ENCODE measurements around the gene PVALEF. TPM values are rescaled to one million over a fixed set of nuclear protein-coding genes. Genes with fewer than 3 reads are reported as not detected.
A peak's percentile ranks its signal among the peaks of the same experiment; 100 is the strongest.

The PVALEF gene
- total RNA-seq, 1 experiment from 2014 or later: not detected

GRCh38 chr17:81183316-81183715, 18.0 kb downstream of the PVALEF start:
- DNase-seq (ENCODE audit: low read depth): no peak

DNA sequence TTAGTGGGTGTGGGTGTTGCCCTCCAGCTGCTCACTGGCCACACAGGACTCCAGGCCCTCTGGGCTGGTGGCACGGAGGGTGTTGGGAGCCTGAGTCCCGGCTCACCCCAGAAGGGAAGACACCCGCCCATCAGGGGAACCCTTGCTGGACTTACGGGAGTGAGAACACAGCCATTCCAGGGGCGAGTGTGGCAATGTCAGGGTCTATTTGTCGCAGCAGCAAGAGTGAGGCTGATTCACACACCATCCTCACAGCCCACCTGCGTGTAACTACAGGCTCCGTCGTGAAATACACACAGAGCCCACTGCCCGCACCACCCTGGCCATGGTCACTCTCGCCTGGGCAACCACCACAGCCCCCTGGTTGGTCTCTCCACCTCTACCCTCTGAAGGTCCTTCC, 18.5 kb downstream of the PVALEF start:
- DNase-seq (ENCODE audit: low read depth): no peak

DNA sequence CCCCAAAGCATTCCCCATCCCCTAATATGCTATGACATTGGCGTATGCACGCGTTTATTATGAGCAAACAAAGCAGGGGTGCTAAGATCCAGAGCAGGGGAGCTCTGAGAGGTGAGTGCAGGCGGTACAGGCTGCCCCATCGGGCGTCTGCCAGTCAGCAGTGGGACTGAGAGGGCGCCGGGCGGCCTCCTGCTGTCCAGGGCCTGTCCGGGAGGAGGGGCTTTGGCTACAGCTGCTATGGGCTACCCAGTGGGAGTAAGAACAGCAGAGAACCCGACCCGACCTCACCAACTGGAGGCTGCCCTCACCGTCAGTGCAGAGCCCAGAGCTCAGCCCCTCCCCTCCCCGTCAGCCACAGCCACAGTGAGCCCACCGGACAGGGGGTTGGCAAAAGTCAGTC, 19.2 kb downstream of the PVALEF start:
- no peak for DNase-seq (ENCODE audit: low read depth)

DNA sequence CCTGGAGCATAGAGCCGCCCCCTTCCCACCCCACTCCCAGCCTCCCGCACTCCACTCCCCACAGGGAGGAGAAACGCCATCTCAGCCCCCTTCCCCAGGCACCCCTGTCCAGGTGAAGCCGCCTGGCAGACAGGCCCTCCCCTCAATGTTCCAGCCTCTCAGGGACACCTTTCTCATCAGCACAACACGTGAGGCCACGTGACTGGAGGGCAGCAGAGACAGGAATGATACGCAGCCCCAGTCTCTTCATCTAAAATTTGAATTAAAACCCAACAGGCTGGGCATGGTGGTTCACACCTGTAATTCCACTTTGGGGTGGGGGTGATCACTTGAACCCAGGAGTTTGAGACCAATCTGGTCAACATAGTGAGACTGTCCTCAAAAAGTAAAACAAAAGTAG, 20.9 kb downstream of the PVALEF start:
- DNase-seq (ENCODE audit: low read depth): no peak

DNA sequence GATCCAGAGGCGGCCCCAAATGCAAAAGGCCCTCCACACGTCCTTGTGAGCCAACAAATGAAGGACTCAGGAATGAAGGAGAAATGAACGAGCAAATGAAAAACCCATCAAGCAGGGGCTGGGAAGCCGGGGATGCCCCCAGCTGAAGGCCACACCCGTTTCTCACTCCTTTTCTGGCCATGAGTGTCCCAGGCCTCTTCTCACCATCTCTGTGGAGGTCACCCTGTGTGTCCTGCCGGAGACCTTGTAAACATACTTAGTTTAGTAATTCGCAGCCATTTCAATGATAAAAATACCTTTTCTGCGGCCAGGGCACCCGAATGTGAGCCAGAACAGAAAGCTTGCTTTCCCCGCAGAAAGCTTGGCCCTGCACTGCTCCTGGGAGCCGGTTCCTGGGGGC, 21.8 kb downstream of the PVALEF start:
- DNase-seq (ENCODE audit: low read depth): no peak

DNA sequence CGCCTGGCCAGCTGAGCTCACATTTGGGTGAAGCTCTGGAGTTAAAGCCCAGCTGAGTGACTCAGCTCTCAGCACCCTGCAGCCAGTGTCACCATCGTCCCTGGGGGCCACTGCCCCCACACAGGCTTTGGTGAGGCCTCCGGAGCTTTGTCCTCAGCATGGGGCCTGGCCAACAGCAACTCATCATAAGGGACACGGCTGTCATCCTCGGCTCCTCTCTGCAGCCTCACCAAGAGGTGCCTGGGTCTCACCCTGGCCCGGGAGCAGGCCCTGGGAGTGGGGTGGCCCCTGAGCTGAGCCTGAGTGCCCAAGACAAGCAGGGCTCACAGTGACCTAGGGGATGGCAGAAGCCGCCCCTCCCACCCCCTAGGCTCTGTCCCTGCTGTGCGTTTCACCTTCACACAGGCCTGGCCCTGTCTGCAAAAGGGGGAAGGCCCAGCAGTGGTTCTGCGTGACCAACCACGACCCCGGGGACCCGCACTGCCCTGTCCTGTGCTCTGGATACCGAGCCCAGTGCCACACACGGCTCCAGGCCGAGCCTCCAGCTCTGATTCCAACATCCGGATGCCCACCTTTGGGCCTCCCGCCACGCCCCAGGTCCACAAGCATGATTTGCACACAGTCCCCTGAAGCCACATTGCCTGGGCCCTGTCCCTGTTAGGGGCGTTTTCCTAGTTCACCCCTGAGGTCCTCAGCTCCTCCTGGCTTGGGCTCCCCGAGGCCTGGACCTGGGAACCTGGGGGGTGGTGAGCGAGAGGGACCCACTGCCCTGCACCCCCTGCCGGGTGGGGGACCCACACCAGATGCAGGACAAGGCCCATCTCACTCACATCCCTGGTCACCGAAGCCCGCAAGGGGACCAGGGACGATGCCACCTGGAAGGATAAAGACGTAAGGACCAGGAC, 22.5 kb downstream of the PVALEF start:
- DNase-seq (ENCODE audit: low read depth): no peak

- DNase-seq (ENCODE audit: low read depth): no peak
Measured at GRCh38 chr17:81188491-81188840, 23.2 kb downstream of the PVALEF start.

- no peak for DNase-seq (ENCODE audit: low read depth)
Measured at GRCh38 chr17:81189016-81189415, 23.7 kb downstream of the PVALEF start.

GRCh38 chr17:81189670-81190530, 24.6 kb downstream of the PVALEF start:
- peak; percentile 11 for DNase-seq (ENCODE audit: low read depth)

GRCh38 chr17:81190591-81190990, 25.3 kb downstream of the PVALEF start:
- DNase-seq (ENCODE audit: low read depth): no peak

- no peak for DNase-seq (ENCODE audit: low read depth)
Measured at GRCh38 chr17:81191116-81191515, 25.8 kb downstream of the PVALEF start.

- no peak for DNase-seq (ENCODE audit: low read depth)
Measured at GRCh38 chr17:81191646-81192045, 26.3 kb downstream of the PVALEF start.

GRCh38 chr17:81192386-81193050, 27.2 kb downstream of the PVALEF start:
- DNase-seq (ENCODE audit: low read depth): no peak

- no peak for DNase-seq (ENCODE audit: low read depth)
Measured at GRCh38 chr17:81193051-81193410, 27.7 kb downstream of the PVALEF start.

DNA sequence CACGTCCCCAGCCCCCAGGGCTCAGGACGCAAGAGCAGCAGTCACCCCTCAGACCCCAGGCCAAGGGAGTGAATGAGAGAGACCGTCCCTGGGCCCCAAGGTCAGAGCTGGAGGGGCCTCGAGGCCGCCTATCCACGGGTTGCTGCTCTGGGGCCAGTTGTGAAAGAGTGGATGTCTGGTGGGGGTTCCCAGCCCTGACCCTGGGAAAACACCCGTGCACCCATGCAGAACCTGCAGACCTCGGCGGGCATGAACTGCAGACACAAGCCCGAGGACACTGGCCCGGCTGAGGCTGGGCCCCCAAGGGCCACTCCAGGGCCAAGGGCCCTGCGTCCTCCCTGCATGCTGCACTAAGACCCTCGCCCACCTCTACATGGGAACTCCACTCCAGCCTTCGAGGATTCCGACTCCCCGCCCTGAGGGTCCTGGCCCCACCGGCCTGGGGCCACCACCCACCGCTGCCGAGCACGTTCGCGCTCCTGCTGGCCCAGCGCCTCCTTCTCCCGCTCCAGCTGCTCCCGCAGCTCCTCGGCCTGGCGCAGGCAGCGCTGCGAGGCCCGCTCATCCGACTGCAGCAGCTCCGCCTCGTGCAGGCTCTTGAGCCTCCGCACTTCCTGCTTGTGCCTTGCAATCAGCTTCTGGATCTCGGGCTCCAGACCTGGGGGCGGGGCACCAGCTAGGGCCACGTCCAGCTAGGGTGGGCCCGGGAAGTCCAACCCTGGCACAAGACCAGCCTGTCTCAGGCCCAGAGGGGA, 28.3 kb downstream of the PVALEF start:
- no peak for DNase-seq (ENCODE audit: low read depth)

DNA sequence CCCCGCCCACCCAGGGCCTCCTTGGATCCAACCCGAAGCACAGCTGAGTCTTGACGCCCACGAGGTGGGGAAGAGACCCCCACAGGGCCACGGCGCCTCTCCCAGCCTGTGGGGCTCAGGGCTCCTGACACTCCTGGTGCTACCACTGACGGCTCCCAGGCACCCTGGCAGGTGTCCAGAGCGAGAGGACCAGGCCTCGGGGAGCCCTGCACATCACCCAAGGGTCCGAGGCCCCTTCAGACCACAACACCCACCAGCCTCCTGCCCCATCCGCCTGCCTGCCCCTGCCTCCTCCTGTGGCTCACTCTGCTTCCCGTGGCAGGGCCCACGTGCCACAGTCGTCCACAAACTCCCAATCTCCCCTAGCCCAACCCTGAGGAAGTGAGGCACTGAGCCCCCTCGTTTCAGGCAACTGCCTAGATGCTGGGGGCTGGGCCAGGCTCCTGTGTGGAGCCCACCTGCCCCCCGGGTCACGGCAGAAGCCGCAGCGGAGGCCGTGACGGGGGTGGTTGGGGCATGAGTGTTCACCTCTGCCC, 29.0 kb downstream of the PVALEF start:
- DNase-seq (ENCODE audit: low read depth): no peak

GRCh38 chr17:81194941-81195901, 29.9 kb downstream of the PVALEF start:
- no peak for DNase-seq (ENCODE audit: low read depth)

DNA sequence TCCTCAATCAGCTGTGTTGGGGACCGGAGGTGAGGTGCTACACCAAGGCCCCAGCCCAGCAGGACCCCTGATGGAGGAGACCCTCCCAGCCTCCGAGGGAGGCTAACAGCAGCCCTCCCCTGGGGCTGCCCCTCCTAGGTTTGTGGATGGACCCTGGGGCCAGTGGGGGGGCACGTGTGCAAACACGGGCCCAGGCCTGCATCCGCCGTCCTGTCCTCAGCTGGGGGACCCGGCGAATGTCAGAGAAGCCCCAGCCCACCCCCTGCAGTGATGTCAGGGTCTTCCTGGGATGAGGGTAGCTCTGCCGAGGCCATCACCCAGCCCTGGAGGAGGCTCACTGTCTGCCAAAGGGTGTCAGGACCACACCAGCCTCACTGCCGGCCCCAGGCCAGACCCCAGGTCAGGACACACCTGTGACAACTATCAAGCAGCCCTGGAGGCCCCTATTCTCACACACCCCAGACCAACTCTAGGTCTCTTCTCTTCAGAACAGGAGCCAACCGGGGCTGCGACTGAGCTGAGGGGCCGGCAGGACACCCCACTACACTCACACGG, 30.7 kb downstream of the PVALEF start:
- DNase-seq (ENCODE audit: low read depth): no peak

GRCh38 chr17:81196505-81197408, 31.4 kb downstream of the PVALEF start:
- no peak for DNase-seq (ENCODE audit: low read depth)
